Erythroblast (primary cell): ENCODE measurements around the gene SFXN4.
A peak's percentile ranks its signal among the peaks of the same experiment; 100 is the strongest.
"Not testable (repeated sequence)": the region's sequence is repeated elsewhere in the genome, so short reads cannot be mapped to it uniquely, and the experiment has no call there.

Experiments
- DNase-seq, 2 experiments: peaks; one replicate each; lab custom pipeline; 2025; lab: John Stamatoyannopoulos, UW
- GATA1 ChIP-seq: IDR thresholded peaks from 2 replicates; pipeline ENCODE4 v1.6.1; 2011; ENCODE audit warnings: low read depth, mild to moderate bottlenecking, control low read depth, low read length, moderate library complexity
- POLR2A ChIP-seq: IDR thresholded peaks from 2 replicates; pipeline ENCODE4 v1.6.1; 2011; ENCODE audit warnings: mild to moderate bottlenecking, low read length

SFXN4 gene

DNA sequence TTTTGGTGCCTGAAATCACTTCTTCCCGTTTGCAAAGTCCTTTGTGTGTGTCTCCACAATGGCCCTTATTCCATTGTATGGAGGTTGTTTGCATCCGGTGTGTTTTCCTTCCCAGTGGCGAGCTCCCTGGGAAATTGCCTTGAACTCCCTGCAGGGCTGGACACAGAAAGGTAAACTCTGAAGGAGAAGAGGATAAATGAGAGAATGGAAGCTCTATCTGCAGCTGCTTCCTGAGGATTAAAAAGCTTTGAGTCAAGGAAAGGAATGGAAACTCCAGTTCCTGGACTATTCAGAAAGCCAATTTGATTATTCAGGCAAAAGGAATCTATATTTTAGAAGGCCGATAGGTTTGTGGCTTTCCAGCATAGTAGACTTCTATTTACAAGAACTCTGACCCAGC, 37.5 kb upstream of the SFXN4 start:
- TF ChIP-seq POLR2A (no peak), GATA1 (no peak)
- DNase-seq: no peak

DNA sequence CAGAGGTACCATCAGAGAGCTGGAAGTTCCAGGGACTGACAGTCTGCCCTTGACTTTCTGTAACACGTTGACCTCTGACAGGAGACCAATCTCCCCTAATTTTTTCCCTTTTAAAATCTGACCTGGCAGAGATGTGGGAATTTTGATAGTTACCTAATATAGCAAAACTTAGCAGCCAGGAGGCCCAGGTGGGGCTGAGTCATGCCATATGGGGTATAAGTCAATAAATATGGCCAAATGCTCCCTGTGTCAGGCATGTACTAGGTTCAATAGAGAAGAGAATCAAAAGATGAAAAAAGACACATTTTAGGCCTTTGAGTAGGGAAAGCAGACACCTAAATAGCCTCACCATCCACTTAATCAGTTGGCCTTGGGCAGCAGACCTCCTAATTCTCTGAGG, 35.7 kb upstream of the SFXN4 start:
- TF ChIP-seq GATA1: no peak
- no peak for TF ChIP-seq POLR2A
- no peak for DNase-seq

DNA sequence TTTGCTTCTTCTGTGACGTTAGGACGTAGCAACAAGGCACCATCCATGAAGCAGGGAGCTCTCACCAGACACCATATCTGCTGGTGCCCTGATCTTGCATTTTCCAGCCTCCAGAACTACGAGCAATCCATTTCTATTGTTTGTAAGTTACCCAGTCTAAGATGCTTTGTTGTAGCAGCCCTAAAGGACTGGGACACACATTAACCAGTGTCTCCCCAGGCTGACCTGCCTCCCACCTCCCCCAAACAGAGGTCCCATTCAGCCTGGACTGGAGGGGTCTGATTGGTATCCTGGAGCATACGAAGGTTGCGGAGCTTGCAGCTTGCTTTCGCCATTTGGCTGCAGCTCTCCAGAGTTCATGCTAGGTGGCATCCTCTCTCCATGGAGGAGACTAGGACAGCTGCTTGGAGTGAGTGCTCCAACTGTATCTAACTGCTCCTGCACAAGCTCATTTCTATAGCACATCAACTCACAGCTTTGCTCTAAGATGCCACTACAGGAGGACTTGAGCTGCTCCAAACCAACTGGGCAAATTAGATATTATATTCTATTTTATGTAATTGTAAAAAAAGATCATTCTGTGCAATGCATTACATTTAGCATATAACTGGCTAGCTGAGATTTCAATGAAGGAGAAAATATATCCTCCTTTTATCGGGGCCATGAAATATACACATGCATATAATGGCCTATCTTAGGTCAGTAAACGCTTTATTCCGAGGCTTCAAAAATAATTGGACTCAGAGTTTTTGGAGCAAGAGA, 33.9 kb upstream of the SFXN4 start:
- DNase-seq: peak; percentile 60 to 61
- TF ChIP-seq POLR2A (no peak), GATA1 (no peak)

DNA sequence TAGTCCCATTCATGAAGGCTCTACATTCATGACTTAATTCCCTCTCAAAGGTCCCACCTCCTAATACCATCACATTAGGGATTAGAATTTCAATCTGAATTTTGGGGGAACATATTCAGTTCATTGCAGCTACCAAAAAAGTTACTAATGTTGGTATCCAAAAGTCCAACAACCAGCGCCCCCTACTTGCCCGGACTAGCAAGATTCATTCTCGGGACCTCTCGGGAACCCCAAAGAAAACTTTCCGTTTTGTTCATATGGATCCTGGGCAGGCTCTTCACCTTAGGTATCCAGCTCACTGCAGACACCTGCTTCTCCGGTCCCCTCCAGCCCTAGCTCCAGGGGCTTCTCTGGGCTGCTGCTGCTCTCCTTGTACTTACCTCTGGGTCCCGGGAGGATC, 32.9 kb upstream of the SFXN4 start:
- peak; percentile 40 to 56 for DNase-seq
- TF ChIP-seq GATA1 (no peak), POLR2A (no peak)

DNA sequence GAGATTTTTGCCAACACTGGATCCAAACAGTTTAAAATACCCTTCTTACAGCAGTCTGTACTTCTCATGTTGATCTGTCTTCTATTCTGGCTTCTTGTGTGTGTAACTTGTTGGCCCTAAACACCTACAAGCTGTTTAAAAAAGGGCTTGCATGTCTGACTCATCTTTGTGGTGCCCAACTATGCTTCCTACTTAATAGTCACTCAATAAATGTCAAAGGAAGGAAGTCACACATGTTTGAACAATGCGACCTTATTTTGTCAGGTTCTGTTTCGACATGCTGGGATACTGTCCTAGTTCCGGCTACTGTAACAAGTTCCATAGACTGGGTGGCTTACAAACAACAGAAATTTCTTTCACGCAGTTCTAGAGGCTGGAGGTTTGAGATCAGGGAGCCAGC, 32.4 kb upstream of the SFXN4 start:
- DNase-seq: no peak
- no peak for TF ChIP-seq POLR2A
- TF ChIP-seq GATA1: no peak

DNA sequence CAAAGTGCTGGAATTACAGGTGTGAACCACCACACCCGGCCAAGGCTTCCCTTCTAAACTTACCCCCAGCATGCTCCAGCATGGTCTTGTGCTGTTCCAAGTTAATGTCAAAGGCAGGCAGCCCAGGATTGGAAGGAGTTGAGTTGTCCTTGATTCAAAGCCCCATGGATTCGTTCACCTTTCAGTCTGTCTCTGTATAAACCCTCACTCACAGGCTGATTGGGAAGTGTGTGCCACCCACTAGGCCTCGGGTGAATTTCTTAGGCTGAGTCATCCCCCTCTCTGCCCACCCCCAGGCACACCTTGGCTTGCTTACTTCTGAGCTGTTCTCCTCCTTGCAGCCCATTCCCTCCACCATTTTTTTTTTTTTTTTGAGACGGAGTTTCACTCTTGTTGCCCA, 26.4 kb upstream of the SFXN4 start:
- no peak for TF ChIP-seq GATA1
- no peak for TF ChIP-seq POLR2A
- DNase-seq: no peak

DNA sequence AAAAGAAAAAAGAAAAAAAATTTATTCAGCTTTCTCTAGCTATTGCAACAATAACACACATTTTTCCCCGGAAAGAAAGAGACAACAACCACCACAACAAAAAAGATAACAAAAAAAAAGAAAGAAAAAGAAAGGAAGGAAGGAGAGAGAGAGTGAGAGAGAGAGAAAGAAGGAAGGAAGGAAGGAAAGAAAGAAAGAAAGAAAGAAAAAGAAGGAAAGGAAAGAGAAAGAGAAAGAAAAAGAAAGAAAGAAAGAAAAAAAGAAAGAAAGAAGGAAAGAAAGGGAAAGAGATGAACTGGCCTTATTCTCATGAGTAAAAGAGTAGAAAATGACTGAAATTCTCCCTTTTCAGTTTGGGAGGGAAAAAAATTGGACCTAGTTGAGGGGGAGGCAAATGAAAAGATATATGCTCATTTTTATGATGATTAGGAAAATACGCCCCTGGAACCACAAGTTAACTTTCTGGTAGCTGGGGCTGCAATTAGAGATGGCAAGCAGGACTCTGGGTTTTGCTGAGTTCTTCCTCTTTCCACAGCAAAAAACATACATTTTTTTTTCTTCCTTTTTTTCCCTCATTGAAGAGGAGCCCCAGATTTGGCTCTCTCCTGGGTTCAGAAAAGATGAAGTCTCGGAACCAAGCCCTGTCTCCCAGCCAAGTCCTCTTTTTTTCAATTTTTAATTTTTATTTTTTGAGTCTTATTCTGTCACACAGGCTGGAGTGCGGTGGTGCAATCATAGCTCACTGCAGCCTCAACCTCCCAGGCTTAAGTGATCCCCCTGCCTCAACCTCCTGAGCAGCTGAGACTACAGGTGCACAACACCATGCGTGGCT, 25.7 kb upstream of the SFXN4 start:
- no peak for DNase-seq
- no peak for TF ChIP-seq POLR2A
- no peak for TF ChIP-seq GATA1

DNA sequence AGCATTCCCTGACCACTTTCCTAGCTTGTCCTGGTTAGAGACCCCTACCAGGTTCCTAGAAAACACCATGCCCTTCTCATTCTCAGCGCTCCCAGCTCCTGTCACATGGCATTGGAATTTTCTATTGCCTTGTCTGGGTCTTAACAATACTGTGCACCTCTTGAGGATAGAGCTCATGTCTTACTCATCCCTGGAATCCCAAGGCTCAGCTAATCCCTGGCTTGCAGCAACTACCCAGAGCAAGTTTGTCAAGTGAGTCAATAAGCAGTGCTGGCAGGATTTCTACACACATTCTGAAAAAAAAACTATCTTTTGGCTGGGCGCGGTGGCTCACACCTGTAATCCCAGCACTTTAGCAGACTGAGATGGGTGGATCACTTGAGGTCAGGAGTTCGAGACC, 24.8 kb upstream of the SFXN4 start:
- no peak for DNase-seq
- no peak for TF ChIP-seq POLR2A
- TF ChIP-seq GATA1: no peak

DNA sequence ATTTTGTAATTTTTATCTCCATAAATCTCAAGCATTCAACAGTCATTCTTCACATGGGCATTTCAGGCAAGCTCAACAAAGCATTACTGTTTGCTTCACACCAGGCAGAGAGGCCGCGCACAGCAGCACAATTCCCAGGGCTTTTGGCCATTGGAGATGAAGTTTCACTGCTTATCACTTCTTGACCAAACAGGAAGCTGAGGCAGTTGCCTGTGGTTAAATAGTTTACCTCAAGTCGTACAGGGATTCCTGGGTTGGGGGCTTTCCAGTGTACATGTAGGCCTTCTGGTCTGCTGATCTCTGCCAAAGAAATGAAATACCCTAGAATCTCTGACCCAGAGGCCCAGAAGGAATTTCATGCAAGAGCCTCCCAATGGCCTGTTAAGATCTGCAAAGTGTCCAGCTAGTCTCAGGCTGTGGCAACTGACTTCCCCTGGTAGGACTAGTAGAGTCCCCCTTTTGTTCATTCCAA, 24.3 kb upstream of the SFXN4 start:
- TF ChIP-seq POLR2A: no peak
- DNase-seq: no peak

DNA sequence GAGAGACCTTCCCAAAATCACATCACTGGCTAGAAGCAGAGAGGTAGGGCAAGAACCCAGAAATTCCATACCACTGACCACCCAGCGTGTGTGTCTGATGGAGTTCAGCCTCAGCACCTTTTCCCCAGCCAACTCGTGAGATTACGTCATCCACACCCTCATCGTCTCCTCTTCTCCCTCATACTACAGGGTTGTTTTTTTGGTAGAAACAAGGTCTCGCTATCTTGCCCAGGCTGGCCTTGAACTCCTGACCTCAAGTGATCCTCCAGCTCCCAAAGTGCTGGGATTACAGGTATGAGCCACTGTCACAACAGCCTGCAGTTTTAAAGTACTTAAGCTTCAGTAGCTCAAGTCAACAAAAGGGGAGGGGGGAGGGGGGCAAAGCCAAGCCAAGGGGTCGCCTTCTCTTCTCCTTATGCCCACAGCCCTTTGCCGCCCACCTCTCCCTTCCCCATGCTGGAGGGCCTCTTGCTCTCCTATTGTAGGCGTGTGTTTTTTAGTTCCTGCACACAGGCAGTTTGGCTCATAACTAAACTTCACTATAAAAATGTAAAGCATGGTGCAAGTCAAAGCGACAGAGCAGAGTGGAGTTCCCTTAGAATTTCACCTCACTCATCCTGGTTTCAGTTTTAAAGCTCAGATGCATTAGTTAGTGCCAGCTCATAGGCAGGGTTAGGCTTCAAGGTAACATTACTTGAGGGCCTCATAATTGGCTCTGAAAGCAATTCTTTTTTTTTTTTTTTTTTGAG, 18.3 kb upstream of the SFXN4 start:
- DNase-seq: no peak
- TF ChIP-seq GATA1 (no peak), POLR2A (no peak)

DNA sequence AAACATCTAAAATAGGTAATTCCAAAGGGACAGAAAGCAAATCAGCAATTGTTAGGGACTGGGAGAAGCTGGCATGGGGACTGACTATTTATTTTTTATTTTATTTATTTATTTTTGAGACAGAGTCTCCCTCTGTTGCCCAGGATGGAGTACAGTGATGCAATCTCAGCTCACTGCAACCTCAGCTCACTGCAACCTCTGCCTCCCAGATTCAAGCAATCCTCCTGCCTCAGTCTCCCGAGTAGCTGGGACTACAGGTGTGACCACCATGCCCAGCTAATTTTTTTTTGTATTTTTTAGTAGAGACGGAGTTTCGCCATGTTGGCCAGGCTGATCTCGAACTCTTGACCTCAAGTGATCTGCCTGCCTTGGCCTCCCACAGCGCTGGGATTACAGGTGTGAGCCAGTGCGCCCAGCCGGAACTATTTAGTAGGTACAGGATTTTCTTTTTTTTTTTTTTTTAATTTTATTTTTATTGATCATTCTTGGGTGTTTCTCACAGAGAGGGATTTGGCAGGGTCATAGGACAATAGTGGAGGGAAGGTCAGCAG, 15.4 kb upstream of the SFXN4 start:
- DNase-seq: not testable (repeated sequence)

DNA sequence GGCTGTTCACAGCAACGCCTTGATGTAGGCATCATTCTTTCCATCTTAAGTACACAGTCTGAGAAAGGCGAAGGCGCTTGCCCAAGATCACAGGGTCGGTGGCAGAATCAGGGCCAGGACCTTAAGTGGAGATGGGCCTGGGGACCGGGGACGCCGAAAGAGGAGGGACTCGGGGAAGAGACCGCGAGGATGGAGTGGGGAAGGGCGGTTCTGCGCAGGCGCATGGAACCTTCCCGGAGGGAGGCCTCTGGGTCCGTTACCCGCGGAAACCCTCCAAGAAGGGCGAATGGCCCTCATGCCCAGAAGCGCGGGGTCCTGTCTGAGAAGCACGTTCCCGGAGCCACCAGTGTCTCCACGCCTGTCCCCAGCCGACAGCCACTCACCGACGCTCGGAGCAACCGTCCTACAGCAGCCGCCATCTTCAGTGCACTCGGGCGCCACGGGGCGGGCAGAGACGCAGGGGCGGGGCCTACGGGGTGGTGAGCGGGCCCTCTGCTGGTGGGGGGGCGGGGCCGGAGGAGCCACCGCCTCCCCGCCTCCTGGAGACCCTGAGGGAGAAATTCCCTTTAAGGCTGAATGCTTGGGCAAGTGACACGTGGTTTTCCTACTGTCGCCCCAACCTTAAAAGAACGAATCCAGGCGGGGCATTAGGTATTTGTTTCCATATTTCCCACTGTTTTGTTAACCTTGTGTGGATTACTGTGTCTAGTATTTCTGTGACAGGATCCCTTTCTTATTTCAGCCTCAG, 13.0 kb upstream of the SFXN4 start, which contains the start of gene PRDX3:
PRDX3 (minus strand) TSS at position 441 of the 748 bp plus-strand sequence; CDS start at position 419, 22 bp downstream.
- peak; percentile 91 to 95 for DNase-seq
- TF ChIP-seq POLR2A (peak; percentile 90), GATA1 (no peak)
